Suppressor macrophage treated with lipopolysaccharide for 1 hour (primary cell): Measurements from ENCODE around the gene ANKRD22.

Experiments
- DNase-seq, 3 donors: peaks; one replicate each; pipeline ENCODE4 v3.0.0-alpha.2; 2020 to 2022

The ANKRD22 gene

GRCh38 chr10:88794731-88795130 is 56.9 kb downstream of the ANKRD22 start:
- no peak for DNase-seq

GRCh38 chr10:88793712-88794299 is 57.8 kb downstream of the ANKRD22 start:
- DNase-seq = peak; percentile 11 to 69 (median 63)

- peak; percentile 88 to 94 (median 94) for DNase-seq
Measured at GRCh38 chr10:88792661-88793060, 59.0 kb downstream of the ANKRD22 start.

- DNase-seq = peak; percentile 61 to 63 (median 63)
Measured at GRCh38 chr10:88791924-88792323, 59.7 kb downstream of the ANKRD22 start.

- no peak for DNase-seq
Measured at GRCh38 chr10:88788924-88789323, 62.7 kb downstream of the ANKRD22 start.

GRCh38 chr10:88787463-88787862 is 64.2 kb downstream of the ANKRD22 start:
- DNase-seq = no peak

- no peak for DNase-seq
Measured at GRCh38 chr10:88786032-88786770, 65.4 kb downstream of the ANKRD22 start.

- no peak for DNase-seq
Measured at GRCh38 chr10:88783724-88784123, 67.9 kb downstream of the ANKRD22 start.

GRCh38 chr10:88782222-88782621 is 69.4 kb downstream of the ANKRD22 start:
- no peak for DNase-seq

- no peak for DNase-seq
Measured at GRCh38 chr10:88781206-88781605, 70.4 kb downstream of the ANKRD22 start.
